ENCODE measurements around the gene LSG1. TPM values are rescaled to one million over a fixed set of nuclear protein-coding genes. Genes with fewer than 3 reads are reported as not detected.

LSG1 gene
- total and polyA plus RNA-seq, 9 of the 15 experiments (the other 6 are each of a cell fraction or from before 2014, with no cell fraction given): 14.9 to 73.7 (median 46.7) TPM

GRCh38 chr3:194682694-194683310 is 10.8 kb upstream of the LSG1 start (continued):
- TF ChIP-seq DPF2 (IDR thresholded peaks at IDR 0.05): 0 out of 2 replicates have a peak, but pooled peaks have one; percentile 32
- TF ChIP-seq HMBOX1 (IDR thresholded peaks at IDR 0.05): 0 out of 2 replicates have a peak, but pooled peaks have one; percentile 34
- peak; percentile 35; the same call in 1 of the 2 replicates for TF ChIP-seq GABPB1 (CRISPR knock-in tag; IDR thresholded peaks at IDR 0.05)
- TF ChIP-seq TBP (optimal IDR thresholded peaks at IDR 0.05; ENCODE audit: low read depth, low read length): peak; percentile 8
- TF ChIP-seq ZBTB49 (CRISPR knock-in tag; IDR thresholded peaks at IDR 0.05; ENCODE audit: borderline replicate concordance): 0 out of 2 replicates have a peak, but pooled peaks have one; percentile 35
- TF ChIP-seq CBX3 (IDR thresholded peaks at IDR 0.05; ENCODE audit: borderline replicate concordance in 1 of 2, low read length in 2 of 2): peak in 1 of 2 experiments; percentile 36; a peak in 1 of 3 replicates
- 0 out of 2 replicates have a peak, but pooled peaks have one; percentile 41 for TF ChIP-seq ZNF766 (CRISPR knock-in tag; conservative IDR thresholded peaks at IDR 0.05)
- TF ChIP-seq ZBTB7A (IDR thresholded peaks at IDR 0.05; ENCODE audit: borderline replicate concordance, control insufficient read depth, low read depth, low read length): peak; percentile 46; the same call in 1 of the 2 replicates
- TF ChIP-seq HES1 (IDR thresholded peaks at IDR 0.05; ENCODE audit: low read depth): peak; percentile 65; the same call in 1 of the 2 replicates
- TF ChIP-seq POLR2AphosphoS5 (IDR thresholded peaks at IDR 0.05; ENCODE audit: control insufficient read depth, insufficient read depth, low read depth, low read length): no peak
- 0 out of 2 replicates have a peak, but pooled peaks have one; percentile 36 for TF ChIP-seq JUN (IDR thresholded peaks at IDR 0.05; ENCODE audit: borderline replicate concordance, low read depth, low read length)
- TF ChIP-seq JUN (CRISPR knock-in tag; IDR thresholded peaks at IDR 0.05; ENCODE audit: borderline replicate concordance): no peak
- TF ChIP-seq RUNX1 (IDR thresholded peaks at IDR 0.05; ENCODE audit: low read depth): 0 out of 2 replicates have a peak, but pooled peaks have one; percentile 12
- peak; percentile 86 to 97 (median 90) for TF ChIP-seq CTCF (IDR thresholded peaks at IDR 0.05 in 2 of 3, conservative IDR thresholded peaks at IDR 0.05 in 1 of 3; ENCODE audit: insufficient read depth in 2 of 3, low read depth in 1 of 3, low read length in 3 of 3)
- peak; percentile 65 for TF ChIP-seq TFAP4 (CRISPR knock-in tag; IDR thresholded peaks at IDR 0.05; ENCODE audit: borderline replicate concordance)
- TF ChIP-seq ZBTB34 (CRISPR knock-in tag; IDR thresholded peaks at IDR 0.05): no peak
- TF ChIP-seq FOXK2 (conservative IDR thresholded peaks at IDR 0.05 in 1 of 2, IDR thresholded peaks at IDR 0.05 in 1 of 2; ENCODE audit: low read depth in 2 of 2): 0 out of 4 replicates have a peak, but pooled peaks of 1 of the 2 experiments have one; percentile 12

Measured in K562 (cell line).